Measurements from ENCODE around the gene GTF3A.

GTF3A gene

GRCh38 chr13:27401210-27401609, 23.2 kb upstream of the GTF3A start:
- TF ChIP-seq TEAD4 (IDR thresholded peaks at IDR 0.05): no peak
- TF ChIP-seq FOXM1 (IDR thresholded peaks at IDR 0.05; ENCODE audit: borderline replicate concordance, low read depth): no peak
- TF ChIP-seq NFIC (IDR thresholded peaks at IDR 0.05): no peak
- TF ChIP-seq ZBTB7A (IDR thresholded peaks at IDR 0.05; ENCODE audit: low read depth): no peak
- TF ChIP-seq, protein P1, sequence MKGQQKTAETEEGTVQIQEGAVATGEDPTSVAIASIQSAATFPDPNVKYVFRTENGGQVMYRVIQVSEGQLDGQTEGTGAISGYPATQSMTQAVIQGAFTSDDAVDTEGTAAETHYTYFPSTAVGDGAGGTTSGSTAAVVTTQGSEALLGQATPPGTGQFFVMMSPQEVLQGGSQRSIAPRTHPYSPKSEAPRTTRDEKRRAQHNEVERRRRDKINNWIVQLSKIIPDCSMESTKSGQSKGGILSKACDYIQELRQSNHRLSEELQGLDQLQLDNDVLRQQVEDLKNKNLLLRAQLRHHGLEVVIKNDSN (IDR thresholded peaks at IDR 0.05): no peak
- no peak for TF ChIP-seq MAX (IDR thresholded peaks at IDR 0.05)
- TF ChIP-seq YY1 (IDR thresholded peaks at IDR 0.05; ENCODE audit: low read depth): no peak
- TF ChIP-seq CEBPB (IDR thresholded peaks at IDR 0.05): no peak
- TF ChIP-seq RAD21 (IDR thresholded peaks at IDR 0.05; ENCODE audit: low read depth): no peak
- TF ChIP-seq, protein P2, sequence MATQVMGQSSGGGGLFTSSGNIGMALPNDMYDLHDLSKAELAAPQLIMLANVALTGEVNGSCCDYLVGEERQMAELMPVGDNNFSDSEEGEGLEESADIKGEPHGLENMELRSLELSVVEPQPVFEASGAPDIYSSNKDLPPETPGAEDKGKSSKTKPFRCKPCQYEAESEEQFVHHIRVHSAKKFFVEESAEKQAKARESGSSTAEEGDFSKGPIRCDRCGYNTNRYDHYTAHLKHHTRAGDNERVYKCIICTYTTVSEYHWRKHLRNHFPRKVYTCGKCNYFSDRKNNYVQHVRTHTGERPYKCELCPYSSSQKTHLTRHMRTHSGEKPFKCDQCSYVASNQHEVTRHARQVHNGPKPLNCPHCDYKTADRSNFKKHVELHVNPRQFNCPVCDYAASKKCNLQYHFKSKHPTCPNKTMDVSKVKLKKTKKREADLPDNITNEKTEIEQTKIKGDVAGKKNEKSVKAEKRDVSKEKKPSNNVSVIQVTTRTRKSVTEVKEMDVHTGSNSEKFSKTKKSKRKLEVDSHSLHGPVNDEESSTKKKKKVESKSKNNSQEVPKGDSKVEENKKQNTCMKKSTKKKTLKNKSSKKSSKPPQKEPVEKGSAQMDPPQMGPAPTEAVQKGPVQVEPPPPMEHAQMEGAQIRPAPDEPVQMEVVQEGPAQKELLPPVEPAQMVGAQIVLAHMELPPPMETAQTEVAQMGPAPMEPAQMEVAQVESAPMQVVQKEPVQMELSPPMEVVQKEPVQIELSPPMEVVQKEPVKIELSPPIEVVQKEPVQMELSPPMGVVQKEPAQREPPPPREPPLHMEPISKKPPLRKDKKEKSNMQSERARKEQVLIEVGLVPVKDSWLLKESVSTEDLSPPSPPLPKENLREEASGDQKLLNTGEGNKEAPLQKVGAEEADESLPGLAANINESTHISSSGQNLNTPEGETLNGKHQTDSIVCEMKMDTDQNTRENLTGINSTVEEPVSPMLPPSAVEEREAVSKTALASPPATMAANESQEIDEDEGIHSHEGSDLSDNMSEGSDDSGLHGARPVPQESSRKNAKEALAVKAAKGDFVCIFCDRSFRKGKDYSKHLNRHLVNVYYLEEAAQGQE (IDR thresholded peaks at IDR 0.05; ENCODE audit: low read depth): no peak
- no peak for TF ChIP-seq EGR1 (IDR thresholded peaks at IDR 0.05)
- TF ChIP-seq TCF12 (IDR thresholded peaks at IDR 0.05; ENCODE audit: low read depth): no peak
- TF ChIP-seq EP300 (IDR thresholded peaks at IDR 0.05; ENCODE audit: borderline replicate concordance): no peak
- TF ChIP-seq TAF1 (IDR thresholded peaks at IDR 0.05; ENCODE audit: low read depth): no peak

GRCh38 chr13:27403203-27403678, 21.2 kb upstream of the GTF3A start:
- TF ChIP-seq ZBTB7A (IDR thresholded peaks at IDR 0.05; ENCODE audit: low read depth) (no peak), TEAD4 (IDR thresholded peaks at IDR 0.05) (peak; percentile 79), FOXM1 (IDR thresholded peaks at IDR 0.05; ENCODE audit: borderline replicate concordance, low read depth) (no peak), EP300 (IDR thresholded peaks at IDR 0.05; ENCODE audit: borderline replicate concordance) (no peak)

- TF ChIP-seq MAX (IDR thresholded peaks at IDR 0.05) (no peak), NFIC (IDR thresholded peaks at IDR 0.05) (no peak), TEAD4 (IDR thresholded peaks at IDR 0.05) (no peak), TCF12 (IDR thresholded peaks at IDR 0.05; ENCODE audit: low read depth) (no peak), FOXM1 (IDR thresholded peaks at IDR 0.05; ENCODE audit: borderline replicate concordance, low read depth) (no peak), EP300 (IDR thresholded peaks at IDR 0.05; ENCODE audit: borderline replicate concordance) (no peak), RAD21 (IDR thresholded peaks at IDR 0.05; ENCODE audit: low read depth) (no peak), EGR1 (IDR thresholded peaks at IDR 0.05) (no peak), CEBPB (IDR thresholded peaks at IDR 0.05) (no peak), CREB1 (IDR thresholded peaks at IDR 0.05; ENCODE audit: low read depth) (no peak)
- TF ChIP-seq, protein P2 (IDR thresholded peaks at IDR 0.05; ENCODE audit: low read depth): no peak
- TF ChIP-seq, protein P1 (IDR thresholded peaks at IDR 0.05): no peak
These were observed 20.6 kb upstream of the GTF3A start for GRCh38 chr13:27403727-27404385.

DNA sequence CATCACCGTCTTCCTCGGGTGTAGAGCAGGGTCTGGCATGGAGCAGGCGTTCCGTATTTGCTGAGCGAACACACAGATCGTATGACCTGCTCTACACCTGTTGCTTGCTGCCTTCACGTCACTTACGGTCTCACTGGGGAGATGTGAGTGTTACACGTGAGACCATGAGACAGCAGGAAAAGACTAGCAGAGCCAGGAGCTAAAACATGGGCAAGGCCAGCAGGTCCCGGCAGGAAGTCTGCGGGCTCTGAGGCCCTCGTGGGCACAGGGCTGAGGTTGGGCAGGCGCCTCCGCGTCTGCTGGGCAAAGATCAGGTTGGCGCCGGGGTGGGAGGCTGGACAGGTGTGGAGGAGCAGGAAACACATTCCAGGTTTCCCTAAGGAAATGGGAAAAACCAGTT, 19.7 kb upstream of the GTF3A start:
- TF ChIP-seq MAX (IDR thresholded peaks at IDR 0.05) (no peak), EGR1 (IDR thresholded peaks at IDR 0.05) (no peak), CEBPB (IDR thresholded peaks at IDR 0.05) (no peak), TEAD4 (IDR thresholded peaks at IDR 0.05) (no peak)

DNA sequence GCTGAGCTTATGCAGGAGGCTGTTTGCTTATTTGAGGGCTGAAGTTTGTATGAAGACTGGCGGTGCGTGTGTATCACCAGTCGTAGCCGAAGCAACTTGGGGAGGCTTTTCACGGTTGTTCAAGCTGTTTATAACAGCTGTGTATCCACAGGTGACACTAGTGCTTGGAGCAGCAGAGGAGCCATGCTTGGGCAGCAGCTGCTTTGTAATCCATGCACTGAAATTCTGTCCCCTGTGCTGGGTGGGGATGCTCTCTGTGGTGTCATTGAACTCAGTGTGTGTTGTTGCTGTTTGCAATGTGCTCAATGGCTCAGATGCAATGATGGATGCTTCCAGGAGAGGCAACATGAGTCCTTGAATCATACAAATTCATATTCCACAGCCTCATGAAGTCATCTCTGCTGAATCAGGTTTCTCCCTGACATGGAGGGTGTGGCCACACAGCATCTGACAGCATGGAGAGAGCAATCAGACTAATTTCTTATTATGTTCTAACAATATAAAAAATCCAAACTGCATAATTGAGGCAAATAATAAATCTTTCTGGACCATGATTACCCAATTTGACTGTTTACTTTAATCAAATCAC, 18.8 kb upstream of the GTF3A start:
- TF ChIP-seq CREB1 (IDR thresholded peaks at IDR 0.05; ENCODE audit: low read depth): no peak
- TF ChIP-seq EGR1 (IDR thresholded peaks at IDR 0.05): no peak
- TF ChIP-seq MAX (IDR thresholded peaks at IDR 0.05): no peak

Measured in Ishikawa (cell line).